ENCODE data around the gene GAREM1. TPM values are rescaled to one million over a fixed set of nuclear protein-coding genes. Genes with fewer than 3 reads are reported as not detected.

GAREM1 gene
- total and polyA plus RNA-seq, 3 donors from 2014 or later: 10.7 to 16.2 (median 15.2) TPM

DNA sequence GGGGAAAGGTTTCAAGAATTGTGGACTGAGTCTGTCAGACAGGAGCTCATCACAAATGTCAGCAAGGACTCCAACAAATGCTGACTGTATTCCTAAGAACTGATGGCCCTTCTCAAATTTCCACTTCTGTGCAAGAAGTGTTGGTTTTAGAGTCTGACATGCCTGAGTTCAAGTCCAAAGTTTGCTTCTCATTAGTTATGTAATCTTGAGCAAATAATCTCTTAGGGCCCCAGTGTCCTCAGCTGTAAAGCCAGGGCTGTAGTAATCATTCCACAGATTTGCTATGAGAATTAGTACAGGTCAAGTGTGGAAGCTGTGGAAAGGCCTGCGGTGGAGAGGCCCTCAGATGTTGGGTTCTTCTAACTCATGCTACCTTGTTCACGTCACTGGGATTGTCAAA is 257.0 kb downstream of the GAREM1 start:
- intact Hi-C loops (cut with DNase I; ENCODE audit: low total_unique reads): no loop called here
- Histone ChIP-seq H3K27ac (no peak overlapping the region), H3K9me3 (no peaks in the 10 kb centered on the region), H3K36me3 (ENCODE audit: low read depth, missing control alignments) (no peaks in the 10 kb centered on the region), H3K27me3 (no peaks in the 10 kb centered on the region), H3K4me1 (no peaks in the 10 kb centered on the region), H3K4me3 (no peak overlapping the region)
- 89 to 98% methylated on average over 2 of the region's 2 CpGs for WGBS, 2 donors
- no peak for DNase-seq
- TF ChIP-seq CTCF (IDR thresholded peaks at IDR 0.05): no peak
- TF ChIP-seq POLR2A (IDR thresholded peaks at IDR 0.05): no peak

Small RNA genes lying within 50 kb of the gene (small RNA-seq; reads per million reads assigned to genes)
- gene RF00019: 0 reads per million in 2 donors
